ENCODE data around the gene LYRM7.

- TF ChIP-seq, protein P1, sequence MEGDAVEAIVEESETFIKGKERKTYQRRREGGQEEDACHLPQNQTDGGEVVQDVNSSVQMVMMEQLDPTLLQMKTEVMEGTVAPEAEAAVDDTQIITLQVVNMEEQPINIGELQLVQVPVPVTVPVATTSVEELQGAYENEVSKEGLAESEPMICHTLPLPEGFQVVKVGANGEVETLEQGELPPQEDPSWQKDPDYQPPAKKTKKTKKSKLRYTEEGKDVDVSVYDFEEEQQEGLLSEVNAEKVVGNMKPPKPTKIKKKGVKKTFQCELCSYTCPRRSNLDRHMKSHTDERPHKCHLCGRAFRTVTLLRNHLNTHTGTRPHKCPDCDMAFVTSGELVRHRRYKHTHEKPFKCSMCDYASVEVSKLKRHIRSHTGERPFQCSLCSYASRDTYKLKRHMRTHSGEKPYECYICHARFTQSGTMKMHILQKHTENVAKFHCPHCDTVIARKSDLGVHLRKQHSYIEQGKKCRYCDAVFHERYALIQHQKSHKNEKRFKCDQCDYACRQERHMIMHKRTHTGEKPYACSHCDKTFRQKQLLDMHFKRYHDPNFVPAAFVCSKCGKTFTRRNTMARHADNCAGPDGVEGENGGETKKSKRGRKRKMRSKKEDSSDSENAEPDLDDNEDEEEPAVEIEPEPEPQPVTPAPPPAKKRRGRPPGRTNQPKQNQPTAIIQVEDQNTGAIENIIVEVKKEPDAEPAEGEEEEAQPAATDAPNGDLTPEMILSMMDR (IDR thresholded peaks at IDR 0.05), result no peak
- TF ChIP-seq POLR2A (IDR thresholded peaks at IDR 0.05) (no peak), POLR2AphosphoS5 (IDR thresholded peaks at IDR 0.05) (no peak)
Observed at GRCh38 chr5:131242728-131243255, 72.0 kb downstream of the LYRM7 start.

Data from breast epithelium (tissue), 3 donors.